ENCODE measurements around the gene NTMT1.
"Not testable (repeated sequence)": the region's sequence is repeated elsewhere in the genome, so short reads cannot be mapped to it uniquely, and the experiment has no call there.

Gene NTMT1
- 4.1 to 23.8 (median 13.2) reads per million in 18 experiments for total RNA-seq

- DNase-seq, result peak; percentile 88 to 92
Measured at GRCh38 chr9:129626079-129626624, at the start of gene NTMT1. Gene NTMT1 (plus strand): TSS chr9:129626163. CDS start chr9:129632704, 6,541 bp downstream.

GRCh38 chr9:129576546-129577543, 49.1 kb upstream of the NTMT1 start:
- no peak for DNase-seq

- DNase-seq, result no peak
Measured at GRCh38 chr9:129579294-129579693, 46.7 kb upstream of the NTMT1 start.

GRCh38 chr9:129580211-129580915, 45.6 kb upstream of the NTMT1 start:
- peak; percentile 27 to 52 for DNase-seq

DNA sequence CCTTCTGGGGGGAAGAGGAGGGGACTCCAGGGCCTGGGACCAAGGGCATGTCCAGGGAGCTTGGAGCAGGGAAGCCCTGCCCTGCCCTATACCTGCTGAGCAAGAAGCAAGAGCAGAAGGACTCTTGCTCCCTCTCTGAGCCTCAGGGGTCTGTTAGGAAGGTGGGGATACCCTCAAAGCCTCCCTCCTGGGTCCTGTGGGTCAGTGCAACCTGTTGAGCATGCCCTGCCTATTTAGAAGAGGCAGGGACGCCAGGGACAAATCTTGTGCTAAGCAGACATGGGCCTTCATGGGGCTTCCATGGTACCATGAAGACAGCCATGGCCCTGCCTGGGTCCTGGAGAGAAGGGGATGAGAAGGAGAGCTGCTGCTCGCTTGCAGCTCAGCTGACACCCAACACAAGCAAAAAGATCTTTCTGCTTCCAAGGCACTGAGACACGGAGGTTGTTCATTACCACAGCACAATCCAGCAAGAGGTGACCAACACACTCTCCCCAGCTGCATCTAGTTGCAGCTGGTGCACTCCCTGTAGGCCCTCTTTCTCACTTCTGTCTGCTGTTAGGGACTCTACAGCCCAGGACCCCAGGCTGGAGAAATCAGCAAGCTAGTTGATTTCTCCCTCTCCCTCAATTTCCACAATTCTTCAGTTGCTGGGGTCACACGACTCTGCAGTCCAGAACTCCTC, 44.3 kb upstream of the NTMT1 start:
- no peak for DNase-seq

GRCh38 chr9:129582855-129583254, 43.1 kb upstream of the NTMT1 start:
- DNase-seq, result no peak

GRCh38 chr9:129583308-129584038, 42.5 kb upstream of the NTMT1 start:
- no peak for DNase-seq

GRCh38 chr9:129584136-129584535, 41.8 kb upstream of the NTMT1 start:
- peak; percentile 88 to 92 for DNase-seq

- DNase-seq, result no peak
Measured at GRCh38 chr9:129585352-129585751, 40.6 kb upstream of the NTMT1 start.

DNA sequence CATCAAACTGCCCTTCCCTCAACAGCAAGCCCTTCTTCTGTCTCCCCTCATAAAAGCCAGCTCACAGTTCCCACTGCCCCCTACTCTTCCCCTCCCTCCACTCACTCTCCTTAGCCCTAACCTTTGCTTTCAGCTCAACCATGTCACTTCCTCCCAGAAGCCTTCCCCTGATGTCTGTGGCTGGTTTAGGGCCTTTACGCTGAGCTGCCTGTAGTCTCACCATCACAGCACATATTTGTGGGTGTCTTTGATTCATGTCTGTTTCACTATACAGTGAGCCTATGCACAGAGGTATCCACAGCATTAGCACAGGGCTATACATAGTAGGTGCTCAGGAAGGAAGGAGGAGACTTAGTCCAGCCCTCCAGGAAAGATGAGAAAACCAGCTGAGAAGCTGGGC, 39.7 kb upstream of the NTMT1 start:
- DNase-seq, result no peak

- DNase-seq, result no peak
Measured at GRCh38 chr9:129586685-129587084, 39.3 kb upstream of the NTMT1 start.

GRCh38 chr9:129587487-129588262, 38.3 kb upstream of the NTMT1 start:
- no peak for DNase-seq

- no peak for DNase-seq
Measured at GRCh38 chr9:129590466-129590865, 35.5 kb upstream of the NTMT1 start.

GRCh38 chr9:129591916-129592315, 34.0 kb upstream of the NTMT1 start:
- DNase-seq, result no peak

DNA sequence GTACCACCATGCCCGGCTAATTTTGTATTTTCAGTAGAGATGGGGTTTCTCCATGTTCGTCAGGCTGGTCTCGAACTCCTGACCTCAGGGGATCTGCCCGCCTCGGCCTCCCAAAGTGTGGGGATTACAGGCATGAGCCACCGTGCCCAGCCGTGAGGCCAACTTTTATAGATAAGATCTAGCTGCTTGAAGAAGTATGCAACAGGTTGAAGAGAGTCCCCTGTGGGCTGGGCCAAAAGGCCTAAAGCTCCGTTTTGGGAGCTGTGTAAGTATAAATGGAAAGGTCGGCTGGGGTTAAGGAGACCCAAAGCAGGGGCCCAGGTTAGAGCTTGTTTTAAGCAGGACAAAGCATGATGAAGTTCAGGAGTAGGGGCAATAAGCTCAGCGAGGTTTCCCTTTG, 33.2 kb upstream of the NTMT1 start:
- not testable (repeated sequence) for DNase-seq

DNA sequence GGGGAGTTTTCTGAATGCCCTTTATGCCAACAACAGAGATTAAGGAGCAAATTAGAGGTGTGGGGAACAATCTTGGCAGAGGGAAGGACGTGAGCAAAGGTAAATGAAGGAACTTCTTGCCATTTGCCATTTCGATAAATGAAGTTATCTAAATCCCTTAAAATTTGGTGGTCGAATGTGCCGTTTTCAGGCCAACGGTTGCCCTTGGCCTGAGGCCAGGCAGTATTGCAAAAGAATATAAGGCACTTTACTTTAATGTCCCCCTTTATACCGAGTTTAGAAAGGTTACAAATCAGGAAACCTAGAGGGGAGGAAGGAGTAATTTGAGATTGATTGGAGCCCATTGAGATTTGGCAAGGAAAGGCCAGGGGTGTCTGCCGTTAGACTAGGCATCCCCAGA, 31.3 kb upstream of the NTMT1 start:
- no peak for DNase-seq

GRCh38 chr9:129595311-129595741, 30.6 kb upstream of the NTMT1 start:
- DNase-seq, result peak in 1 of 2 donors; percentile 31

DNA sequence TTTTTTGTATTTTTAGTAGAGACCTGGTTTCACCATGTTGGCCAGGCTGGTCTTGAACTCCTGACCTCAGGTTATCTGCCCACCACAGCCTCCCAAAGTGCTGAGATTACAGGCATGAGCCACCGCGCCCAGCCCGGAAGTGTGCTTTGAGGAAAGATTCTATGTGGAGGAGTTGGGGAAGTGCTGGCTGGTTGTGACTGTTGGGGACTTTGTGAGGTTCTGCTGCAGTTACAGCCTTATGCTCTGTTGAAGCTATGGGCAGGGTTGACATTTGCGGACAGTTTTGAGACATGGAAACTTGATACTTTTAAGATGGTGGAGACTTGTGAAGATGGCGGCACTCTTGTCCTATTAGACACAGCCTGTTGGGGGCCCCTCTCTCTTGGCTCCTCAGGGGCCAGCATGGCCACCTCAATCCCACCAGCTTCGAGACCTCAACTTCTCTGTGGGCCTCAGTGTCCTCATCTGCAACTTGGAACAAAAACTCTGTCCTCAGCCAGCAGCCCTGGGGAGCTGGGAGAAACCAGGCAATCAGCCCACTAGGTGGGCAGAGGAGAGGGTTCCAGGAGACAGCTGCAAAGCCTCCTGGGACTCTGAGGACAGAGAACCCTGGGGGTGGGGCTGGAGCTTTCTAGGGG, 29.9 kb upstream of the NTMT1 start:
- peak; percentile 82 to 91 for DNase-seq

DNA sequence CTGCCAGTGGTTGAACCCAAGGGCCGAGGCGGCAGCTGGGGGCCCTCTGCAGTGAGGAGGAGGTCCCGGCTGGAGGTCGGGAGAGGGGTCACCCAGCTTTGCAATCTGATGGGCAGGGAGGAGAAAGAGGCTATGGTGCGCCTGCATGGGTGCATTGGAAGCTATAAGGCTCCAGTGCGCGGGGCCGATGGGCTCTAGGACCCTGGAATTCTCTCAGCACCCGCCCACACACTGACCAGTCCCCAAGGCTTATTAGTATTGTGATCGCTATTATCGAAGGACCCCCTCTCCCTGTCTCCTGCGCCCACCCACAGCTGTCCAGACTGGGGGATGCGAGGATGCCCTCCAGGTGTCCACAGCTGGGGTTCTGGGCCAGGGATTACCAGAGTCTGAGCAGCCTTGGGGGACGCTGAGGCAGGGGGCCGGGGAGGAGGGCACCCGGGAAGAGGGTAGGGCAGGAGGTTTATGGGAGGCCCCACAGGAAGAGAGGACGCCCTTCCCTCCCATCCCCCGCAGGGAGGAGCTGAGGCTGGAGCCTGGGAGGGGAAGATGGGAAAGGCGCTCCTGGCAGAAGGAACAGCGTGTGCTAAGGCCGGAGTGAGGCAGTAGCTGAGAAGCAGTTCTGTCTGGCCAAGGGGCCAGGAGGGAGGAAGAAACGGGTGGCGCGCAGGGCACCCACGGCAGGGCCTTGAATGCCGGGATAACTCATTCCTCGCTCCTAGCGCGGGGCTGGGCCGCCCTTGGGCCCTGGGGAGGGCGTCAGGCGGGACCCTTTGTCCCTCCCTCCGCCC, 29.2 kb upstream of the NTMT1 start:
- peak in 1 of 2 donors; percentile 25 for DNase-seq

Measured in inflammatory macrophage (primary cell).